Coronary artery (tissue), 2 donors: ENCODE data around the gene TMEM174.

Source experiments
- DNase-seq: peaks from one replicate; pipeline ENCODE4 v3.0.0-alpha.2; 2017; ENCODE audit warnings: low spot score
- H3K27ac ChIP-seq, 2 donors: fragments of 200-600 bp; sonication (generic); one replicate each; pipeline ENCODE4 v1.5.1; 2016 to 2019
- H3K4me3 ChIP-seq: fragments of 200-600 bp; sonication (generic); 2 replicates; pipeline ENCODE4 v1.5.1; 2016; ENCODE audit warnings: mild to moderate bottlenecking, moderate library complexity
- TF ChIP-seq, protein P1 (sequence below): fragments of 200-600 bp; sonication (generic); IDR thresholded peaks from one replicate; pipeline ENCODE4 v1.5.1; 2019; ENCODE audit warnings: antibody characterized with exemption

Gene TMEM174

DNA sequence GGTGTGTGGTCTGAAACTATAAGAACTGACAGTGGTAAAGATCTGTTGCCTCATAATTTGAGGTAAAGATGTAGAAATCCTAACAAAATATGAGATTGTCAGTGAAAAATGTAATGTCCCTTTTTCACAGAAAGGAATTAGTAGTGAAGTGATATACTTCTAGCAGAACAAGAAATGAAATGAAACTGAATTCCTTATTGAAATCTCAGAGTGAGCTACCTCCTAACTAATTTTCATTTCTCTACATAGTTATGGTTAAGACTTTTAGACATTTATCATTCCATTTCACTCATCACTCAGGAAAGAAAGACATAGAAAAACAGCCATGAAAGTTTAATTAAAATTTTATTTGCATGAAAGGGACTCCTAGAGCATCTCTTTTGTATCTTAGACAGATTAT, 48.7 kb downstream of the TMEM174 start:
- no peak for DNase-seq
- Histone ChIP-seq H3K4me3 (no peak overlapping the region), H3K27ac (no peak overlapping the region)
- TF ChIP-seq, protein P1, sequence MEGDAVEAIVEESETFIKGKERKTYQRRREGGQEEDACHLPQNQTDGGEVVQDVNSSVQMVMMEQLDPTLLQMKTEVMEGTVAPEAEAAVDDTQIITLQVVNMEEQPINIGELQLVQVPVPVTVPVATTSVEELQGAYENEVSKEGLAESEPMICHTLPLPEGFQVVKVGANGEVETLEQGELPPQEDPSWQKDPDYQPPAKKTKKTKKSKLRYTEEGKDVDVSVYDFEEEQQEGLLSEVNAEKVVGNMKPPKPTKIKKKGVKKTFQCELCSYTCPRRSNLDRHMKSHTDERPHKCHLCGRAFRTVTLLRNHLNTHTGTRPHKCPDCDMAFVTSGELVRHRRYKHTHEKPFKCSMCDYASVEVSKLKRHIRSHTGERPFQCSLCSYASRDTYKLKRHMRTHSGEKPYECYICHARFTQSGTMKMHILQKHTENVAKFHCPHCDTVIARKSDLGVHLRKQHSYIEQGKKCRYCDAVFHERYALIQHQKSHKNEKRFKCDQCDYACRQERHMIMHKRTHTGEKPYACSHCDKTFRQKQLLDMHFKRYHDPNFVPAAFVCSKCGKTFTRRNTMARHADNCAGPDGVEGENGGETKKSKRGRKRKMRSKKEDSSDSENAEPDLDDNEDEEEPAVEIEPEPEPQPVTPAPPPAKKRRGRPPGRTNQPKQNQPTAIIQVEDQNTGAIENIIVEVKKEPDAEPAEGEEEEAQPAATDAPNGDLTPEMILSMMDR: no peak

GRCh38 chr5:73222173-73222572, 49.2 kb downstream of the TMEM174 start:
- TF ChIP-seq, protein P1: no peak
- Histone ChIP-seq H3K27ac (no peak overlapping the region), H3K4me3 (no peak overlapping the region)
- no peak for DNase-seq
